Fibroblast of skin of left biceps (primary cell): ENCODE data around the gene CLTA.

Experiments
- DNase-seq, 2 experiments: peaks; one replicate each; pipeline ENCODE4 v3.0.0-alpha.2; 2013; ENCODE audit warnings: low read depth in 2 of 2

The CLTA gene, protein sequence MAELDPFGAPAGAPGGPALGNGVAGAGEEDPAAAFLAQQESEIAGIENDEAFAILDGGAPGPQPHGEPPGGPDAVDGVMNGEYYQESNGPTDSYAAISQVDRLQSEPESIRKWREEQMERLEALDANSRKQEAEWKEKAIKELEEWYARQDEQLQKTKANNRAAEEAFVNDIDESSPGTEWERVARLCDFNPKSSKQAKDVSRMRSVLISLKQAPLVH

DNA sequence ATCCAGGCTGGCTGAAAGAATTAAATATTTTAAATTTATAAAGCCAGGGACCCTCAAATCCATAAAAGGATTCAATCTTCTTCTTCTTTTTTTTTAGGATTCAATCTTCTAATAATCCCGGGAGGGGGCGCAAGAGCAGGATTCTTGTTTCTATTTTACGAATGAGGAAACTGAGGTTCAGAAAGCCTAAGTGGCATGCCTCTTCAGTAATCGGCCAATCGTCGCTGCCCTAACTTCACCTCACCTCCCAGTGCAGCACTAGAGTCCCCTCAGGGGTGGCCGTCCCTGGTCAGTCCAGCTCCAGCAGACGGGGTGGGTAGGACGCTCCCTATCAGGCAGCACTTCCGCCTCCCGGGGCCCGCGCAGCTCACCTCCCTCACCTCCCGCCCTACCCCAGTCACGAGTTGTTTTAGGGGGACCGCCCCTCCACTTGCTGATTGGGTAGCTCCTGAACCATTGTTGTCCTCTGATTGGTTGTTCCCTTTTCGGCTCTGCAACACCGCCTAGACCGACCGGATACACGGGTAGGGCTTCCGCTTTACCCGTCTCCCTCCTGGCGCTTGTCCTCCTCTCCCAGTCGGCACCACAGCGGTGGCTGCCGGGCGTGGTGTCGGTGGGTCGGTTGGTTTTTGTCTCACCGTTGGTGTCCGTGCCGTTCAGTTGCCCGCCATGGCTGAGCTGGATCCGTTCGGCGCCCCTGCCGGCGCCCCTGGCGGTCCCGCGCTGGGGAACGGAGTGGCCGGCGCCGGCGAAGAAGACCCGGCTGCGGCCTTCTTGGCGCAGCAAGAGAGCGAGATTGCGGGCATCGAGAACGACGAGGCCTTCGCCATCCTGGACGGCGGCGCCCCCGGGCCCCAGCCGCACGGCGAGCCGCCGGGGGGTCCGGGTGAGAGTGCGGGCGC, at the start of gene CLTA:
TSS of gene CLTA (plus strand) at position 534 of the 902 bp plus-strand sequence. CDS start at position 670, 136 bp downstream.
- DNase-seq, result peak; percentile 95 to 96

DNA sequence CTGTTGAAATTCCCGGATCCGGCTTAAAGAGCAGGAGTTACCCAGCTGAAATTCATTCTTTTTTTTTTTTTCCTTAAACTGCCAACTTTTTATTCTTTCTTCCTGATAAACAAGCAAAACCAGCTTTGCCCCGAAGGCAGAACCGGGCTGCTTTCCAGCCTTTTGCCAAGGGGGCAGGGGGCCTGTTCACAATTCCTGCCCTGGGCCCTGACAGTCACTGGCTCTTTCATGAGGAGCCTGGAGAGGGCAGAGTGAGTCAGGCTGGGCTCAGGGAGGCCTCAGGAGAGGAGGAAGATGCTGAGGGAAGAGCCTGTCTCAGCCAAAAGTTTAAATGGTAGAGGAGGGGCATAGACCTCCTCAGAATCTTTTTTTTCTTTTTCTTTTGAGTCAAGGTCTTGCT, 49.4 kb upstream of the CLTA start:
- DNase-seq, result no peak

DNA sequence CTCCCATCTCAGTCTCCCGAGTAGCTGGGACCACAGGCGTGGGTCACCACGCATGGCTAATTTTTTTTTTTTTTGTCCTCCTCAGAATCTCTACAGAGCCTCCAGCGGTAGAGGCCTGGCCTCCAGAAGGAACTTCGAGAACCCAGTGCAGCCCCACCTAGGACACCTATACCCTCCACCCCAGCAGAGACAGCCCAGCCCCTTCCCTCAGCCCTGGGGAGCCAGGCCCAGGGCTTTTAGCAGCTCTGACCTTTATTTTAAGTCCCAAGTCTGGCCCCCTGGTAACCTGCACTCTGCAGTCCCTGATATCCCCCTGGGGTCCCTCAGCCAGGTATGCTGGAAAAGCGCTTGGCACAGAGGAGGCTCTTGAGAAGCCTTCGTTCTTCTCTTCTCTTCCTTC, 49.0 kb upstream of the CLTA start:
- DNase-seq, result no peak

DNA sequence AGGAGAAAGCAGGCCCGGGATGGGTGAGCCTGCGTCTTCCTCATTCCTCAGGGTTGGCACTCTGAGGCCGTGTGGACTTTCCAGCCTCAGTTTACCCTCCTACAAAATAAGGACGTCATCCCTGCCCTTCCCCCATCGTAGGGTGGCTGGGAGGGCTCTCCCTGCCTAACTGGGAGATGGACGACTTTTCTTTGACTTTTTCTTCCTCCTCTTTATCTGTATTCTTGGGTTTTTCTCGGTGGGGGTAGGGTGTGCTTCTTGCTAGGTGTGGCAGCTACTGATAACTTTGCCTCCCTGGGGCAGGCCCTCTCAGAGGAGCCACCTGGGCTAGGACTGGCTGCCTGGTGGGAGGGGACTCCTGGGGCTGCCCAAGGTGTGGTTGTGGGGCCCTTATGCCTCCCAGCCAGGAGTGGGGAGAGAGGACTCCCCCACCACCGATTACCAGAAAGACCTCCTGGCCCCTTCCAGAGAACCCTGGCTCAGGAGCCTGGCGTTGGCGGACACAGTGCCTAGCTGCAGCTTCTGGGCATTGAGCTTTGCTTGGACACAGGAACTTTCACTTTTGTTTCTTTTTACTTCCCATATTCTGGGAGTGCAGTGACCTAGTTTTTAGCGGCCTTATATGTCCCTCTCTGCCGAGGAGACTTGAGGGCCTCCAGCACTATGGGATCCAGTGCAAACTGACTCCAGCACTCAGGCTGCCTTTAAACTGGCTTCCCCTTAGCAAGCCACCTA, 48.0 kb upstream of the CLTA start:
- no peak for DNase-seq

DNA sequence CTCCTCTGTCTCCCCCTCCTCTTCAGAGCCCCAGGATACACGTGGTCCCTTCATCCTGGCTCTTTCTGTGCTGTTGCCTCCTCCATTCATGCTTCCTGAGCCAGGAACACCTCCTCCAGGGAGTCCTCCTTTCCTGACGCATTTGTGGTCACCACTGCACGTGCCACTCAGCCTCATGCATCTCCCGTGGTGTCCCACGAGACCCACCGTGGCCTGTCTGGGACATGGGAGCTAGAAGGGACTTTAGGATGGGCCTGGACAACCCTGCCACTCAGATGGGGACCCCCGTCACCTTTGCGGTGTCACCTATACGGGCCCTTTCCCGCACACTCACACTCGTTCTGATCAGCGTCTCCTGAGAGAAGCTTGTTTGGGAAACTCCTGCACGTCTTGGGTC, 47.5 kb upstream of the CLTA start:
- DNase-seq, result no peak

DNA sequence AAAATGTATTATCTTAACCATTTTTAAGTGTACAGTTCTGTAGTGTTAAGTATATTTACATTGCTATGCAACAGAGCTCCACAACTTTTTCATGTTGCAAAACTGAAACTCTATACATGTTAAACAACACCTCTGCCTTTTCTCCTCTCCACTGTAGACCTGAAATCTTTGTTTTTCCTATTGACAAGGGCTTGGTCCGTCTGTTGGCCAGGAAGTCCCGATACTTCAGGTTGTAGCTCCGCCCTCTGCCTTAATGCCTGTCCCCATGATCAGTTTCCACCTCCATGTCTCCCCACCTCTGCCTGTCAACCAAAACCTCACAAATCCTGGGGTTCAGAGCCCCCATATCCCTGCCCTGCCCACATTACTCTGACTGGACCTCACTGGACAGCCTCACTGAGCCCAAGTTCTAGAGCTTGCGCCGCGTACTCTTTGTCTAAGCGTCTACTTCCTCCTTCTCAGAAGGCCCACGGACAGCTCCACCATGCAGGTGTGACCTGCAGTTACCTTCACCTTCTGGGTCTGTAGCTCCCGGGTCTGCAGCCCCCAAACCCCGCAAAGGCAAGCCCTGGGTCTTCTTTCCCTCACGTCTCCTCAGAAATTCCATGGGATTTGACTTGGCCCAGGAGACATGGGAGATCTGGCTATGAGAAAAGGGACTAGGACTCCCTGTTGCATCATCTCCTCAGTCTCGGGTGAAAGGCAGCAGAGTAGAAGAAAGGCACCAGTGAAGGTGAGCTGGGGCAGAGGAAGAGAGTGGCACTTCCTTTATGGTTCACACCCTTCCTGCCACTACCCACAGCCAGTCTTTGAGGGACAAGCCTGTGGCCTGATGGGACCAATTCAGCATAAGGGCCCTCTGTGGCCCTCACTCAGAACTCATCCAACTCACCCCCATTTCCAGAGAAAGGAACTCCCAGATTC, 46.1 kb upstream of the CLTA start:
- DNase-seq, result no peak

DNA sequence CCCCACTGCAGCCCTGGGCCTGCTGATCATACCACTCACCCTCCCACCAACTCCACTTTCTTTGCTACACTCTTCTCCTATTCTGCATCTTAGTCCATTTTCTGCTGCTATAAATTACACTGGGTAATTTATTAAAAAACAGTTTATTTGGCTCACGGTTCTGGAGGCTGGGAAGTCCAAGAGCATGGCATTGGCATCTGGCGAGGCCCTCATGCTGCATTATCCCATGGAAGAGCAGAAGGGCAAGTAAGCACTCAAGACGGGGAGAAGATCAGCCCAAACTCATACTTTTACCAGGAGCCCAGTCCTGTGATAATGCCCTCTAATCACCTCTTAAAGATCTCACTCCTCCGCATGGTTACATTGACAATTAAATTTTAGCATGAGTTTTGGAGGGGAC, 44.8 kb upstream of the CLTA start:
- DNase-seq, result no peak

DNA sequence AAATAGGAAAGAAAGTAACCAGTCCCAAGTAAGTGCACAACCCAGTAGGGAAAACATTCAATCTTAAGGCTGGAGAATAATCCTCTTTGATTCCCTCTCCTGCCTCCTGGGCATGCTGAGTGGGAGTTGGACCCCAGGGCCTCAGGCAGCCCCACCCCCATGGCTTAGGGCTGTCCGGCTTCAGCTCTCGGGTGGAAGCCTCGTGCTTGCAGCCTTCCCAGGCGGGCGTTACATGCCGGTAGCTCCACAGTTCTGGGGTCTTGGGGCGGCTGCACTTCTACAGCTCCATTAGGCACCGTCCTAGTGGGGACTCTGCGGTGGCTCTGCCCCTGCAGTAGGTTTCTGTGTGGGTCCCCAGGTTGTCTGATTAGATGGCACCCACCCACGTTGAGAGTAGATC, 44.1 kb upstream of the CLTA start:
- no peak for DNase-seq

DNA sequence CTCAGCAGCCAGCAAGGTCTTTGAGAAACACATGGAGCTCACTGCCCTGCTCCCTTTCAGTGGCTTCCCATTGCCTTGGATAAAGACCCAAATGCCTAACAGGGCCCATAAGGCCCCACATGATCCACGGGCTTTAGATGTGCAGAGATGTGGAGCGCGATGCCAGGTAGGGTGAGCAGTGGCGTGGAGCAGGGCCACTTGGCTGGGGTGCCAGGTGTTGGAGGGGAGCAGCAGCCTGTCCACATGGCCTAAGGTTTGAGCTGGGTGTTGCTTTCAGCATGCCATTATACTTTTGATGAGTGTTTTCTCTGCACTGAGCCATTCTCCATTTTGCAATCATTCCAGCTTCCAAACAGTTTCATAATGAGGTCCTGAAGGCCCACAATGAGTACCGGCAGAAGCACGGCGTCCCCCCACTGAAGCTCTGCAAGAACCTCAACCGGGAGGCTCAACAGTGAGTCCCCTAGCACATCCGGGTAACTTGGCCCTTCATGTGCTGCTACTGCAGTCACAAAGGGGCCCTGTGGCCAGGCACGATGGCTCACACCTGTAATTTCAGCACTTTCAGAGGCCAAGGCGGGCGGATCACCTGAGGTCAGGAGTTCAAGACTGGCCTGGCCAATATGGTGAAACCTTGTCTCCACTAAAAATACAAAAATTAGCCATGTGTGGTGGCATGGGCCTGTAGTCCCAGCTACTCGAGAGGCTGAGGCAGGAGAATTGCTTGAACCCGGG, 43.1 kb upstream of the CLTA start:
- DNase-seq, result no peak

DNA sequence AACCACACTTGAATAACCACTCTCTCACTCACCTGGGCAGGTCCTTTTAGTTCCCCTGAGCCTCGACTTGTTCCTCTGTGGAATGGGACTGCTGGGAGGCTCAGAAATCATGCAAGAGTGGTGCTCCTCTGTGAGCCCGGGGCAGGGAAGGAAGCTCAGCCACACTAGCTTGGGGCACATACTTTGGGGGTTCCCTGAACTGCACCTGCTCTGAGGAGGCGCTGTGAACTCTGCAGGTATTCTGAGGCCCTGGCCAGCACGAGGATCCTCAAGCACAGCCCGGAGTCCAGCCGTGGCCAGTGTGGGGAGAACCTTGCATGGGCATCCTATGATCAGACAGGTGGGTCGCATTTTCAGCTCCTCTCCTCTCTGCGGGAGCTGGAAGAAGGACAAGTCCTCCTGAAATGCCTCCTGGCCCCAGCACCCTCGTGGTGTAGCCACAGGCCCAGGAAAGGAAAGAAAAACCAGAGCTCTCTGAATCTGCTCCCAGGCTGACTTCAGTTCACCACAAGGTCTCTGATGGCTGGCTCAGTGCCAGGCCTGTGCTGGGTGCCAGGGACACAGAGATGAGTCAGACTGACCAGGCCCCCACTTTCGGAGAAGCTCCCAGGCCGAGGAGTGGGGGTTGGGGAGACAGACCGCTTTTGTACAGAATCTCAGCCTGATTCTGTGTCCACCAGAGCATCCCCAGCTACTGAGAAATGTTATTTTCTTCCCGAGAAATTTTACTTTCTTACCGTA, 42.2 kb upstream of the CLTA start:
- peak; percentile 80 to 88 for DNase-seq

DNA sequence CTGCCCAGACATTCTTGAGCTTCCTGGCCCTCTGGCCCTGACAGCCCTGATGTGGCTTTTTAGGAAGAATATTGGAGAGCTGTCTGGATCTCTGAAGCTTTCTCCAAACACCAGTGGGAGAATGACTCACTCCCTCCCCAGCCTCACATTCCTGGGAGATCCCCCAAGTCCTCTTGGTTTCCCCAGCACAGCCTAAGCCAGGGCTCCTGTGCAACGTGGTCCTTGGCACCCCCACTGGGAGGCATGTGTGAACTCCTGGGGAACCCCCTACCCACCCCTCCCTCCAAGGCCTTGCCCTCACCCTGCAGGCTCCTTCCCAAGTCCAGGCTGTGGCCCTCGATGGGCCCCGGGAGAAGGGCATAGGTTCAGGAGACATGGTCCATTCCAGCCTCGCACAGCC, 41.5 kb upstream of the CLTA start:
- no peak for DNase-seq

DNA sequence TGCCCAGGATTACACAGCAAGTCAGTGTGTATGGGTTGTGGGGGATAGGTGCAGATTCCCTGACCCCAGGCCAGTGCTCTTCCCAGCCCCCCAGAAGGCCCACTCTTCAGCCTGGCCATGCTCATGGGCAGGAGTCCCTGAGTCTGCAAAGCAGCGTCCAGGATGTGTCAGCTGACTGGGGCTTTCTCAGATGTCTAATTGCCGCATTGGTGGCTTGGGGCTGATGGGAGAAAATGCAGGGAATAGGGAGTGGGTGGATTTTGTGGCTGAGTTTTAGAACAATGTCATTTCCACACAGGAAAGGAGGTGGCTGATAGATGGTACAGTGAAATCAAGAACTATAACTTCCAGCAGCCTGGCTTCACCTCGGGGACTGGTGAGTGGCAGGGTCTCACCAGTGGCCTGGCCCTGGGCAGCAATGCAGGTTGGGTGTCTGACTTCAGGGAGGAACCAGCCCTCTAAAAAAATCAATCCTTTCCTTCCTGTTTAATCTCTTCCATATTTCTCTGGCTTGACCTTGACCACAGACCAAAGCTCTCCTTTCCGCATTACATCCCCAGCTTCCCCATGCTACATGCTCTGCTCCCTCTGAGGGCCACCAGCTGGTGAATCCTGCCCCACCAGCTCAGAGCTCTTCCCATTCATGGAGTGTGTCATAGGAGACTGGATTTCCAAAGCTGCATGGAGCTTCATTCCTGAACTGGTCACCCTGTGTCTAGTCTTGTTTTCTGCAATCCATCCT, 40.0 kb upstream of the CLTA start:
- no peak for DNase-seq

DNA sequence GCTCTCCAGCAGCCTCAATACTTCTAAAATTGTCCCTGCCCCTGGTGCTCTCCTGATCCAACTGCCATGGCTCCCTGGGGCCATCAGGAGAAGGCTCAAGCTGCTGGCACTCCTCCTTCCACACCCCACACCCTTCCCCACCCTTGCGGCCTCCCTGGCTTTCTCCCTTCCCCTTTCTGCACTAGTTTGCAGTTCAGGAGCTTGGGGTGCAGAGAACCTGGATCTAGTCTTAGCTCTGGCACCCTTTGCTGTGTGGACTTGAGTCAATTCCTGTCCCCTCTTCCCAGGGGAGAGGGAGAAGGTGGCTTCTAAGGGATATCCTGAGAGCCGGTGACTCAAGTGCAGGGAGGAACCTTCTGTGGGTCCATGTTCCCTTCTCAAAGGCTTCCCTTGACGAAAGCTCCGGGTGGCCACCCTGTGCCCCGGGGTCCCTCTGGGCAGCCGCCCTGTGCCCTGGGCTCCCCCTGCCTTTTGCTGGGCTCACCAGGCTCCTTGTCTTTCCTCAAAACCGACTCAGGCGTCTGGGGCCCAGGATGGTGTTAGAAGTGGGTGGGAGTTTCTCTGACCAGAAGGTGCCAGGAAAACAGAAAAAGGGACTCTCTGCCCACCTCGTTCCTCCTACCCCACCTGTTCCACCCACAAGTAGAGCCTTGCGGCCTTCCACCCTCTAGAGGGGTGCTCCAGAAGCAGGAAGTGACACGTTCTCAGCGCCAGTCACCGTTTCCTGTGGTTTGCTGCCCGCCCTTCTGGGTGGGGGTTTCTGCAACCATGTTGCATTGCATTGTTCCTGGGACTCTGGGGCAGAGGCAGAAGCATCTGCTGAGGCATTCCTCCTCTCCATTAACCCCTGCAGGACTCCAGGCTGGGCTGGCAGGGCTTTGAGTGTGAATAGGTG, 39.2 kb upstream of the CLTA start:
- DNase-seq, result no peak

DNA sequence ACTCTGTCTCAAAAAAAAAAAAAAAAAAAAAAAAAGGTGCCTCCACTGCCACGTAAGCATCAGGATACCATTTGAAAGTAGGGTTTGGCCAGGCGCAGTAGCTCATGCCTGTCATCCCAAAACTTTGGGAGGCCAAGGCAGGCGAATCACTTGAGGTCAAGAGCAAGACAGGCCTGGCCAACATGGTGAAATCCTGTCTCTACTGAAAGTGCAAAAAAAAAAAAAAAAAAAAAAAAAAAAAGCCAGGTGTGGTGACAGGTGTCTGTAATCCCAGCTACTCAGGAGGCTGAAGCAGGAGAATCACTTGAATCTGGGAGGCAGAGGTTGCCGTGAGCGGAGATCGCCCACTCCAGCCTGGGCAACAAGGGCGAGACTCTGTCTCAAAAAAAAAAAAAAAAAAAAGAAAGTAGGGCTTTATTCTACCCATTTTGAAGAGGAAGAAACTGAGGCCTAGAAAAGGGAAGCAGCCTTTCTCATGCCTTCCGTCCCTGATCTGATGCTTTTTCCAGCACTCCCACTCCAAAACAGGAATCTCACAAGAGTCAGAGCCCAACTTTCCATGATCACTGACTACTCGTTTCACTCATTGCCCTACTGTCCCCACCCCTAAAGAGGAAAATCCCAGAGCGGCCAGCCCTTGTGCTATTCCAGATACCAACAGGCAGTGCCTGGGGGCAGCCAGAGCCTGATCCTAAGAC, 37.8 kb upstream of the CLTA start:
- DNase-seq, result no peak

DNA sequence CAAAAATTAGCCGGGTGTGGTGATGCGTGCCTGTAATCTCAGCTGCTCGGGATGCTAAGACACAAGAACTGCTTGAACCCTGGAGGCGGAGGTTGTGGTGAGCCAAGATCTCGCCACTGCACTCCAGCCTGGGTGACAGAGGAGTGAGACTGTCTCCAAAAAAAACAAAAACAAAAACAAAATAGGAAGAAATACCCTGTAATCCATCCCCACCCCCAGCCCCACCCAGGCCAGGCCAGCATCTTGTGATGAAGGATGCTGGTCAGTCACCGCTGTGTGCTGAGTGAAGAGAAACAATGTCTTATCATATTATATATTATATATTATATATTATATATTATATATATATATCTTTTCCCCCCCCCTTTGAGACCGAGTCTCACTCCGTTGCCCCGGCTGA, 37.0 kb upstream of the CLTA start:
- DNase-seq, result no peak

DNA sequence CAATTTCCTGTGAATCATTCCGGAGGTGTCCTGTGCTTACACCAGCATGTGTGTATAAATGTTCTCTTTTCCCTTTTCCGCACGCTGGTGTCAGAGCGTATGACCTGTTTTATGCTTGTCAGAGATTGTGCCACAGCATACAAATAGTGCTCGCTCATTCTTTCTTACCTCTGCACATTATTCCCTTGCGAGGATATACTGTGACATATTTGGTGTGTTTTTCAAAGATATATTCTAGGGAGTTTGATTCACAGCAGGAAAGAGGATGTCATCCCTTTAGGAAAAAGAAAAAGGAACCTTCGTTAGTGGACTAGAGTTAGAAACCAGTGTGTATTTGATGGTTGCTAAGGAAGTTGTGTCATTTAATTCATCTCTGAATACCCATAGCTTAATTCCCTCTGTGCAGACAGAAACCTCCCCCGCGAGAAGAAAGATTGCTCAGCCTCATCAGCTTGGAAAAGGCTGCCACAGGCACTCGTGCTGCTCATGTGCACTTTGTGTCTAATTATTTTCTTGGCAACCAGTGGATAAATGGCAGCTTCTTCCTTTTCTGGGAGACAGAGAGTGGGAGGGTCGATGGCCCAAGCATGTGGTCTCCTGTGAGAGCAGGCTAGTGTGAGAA, 36.3 kb upstream of the CLTA start:
- no peak for DNase-seq

DNA sequence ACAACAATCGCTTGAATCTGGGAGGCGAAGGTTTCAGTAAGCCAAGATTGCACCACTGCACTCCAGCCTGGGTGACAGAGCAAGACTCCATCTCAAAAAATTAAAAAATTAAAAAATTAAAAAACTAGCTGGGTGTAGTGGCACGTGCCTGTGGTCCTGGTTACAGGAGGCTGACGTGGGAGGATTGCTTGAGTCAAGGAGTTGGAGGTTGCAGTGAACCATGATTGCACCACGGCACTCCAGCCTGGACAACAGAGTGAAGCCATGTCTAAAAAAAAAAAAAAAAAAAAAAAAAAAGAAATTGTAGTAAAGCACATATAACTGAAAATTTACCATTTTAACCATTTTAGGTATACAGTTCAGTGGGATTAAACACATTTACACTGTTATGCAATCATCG, 34.6 kb upstream of the CLTA start:
- no peak for DNase-seq
